AG10803 (cell line): ENCODE measurements around the gene MYO1H.

Experiments
- DNase-seq: peaks from one replicate; pipeline ENCODE4 v3.0.0; 2010; ENCODE audit warnings: low read depth
- H3K4me3 ChIP-seq: 2 replicates; pipeline ENCODE4 v1.5.1; 2011; ENCODE audit warnings: mild to moderate bottlenecking, low read length, control low read depth
- CTCF ChIP-seq: conservative IDR thresholded peaks from 2 replicates; pipeline ENCODE4 v1.5.1; 2011; ENCODE audit warnings: mild to moderate bottlenecking, low read length, control low read depth, inconsistent platforms

The MYO1H gene

GRCh38 chr12:109449845-109450532 lies 102.3 kb downstream of the MYO1H start:
- no peak overlapping the region for H3K4me3 ChIP-seq
- no peak for TF ChIP-seq CTCF
- DNase-seq = no peak

DNA sequence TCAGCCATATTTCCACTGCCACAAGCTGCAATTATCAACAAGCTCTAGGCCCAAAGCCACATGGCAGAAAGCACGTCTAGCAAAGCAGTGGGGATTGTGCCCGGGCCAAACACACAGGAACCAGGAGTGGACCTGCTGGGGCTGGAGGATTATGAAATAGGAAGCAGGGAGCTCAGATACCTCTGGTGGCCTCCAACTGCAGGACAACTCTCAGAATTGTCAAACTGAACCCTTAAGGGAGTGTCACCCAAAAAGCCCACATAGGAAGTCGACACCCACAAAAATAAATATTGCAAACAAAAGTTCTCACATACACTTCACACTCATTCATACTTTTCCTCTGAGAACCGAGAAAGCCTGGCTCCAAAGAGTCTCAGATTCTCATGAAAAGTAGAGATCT lies 103.3 kb downstream of the MYO1H start:
- DNase-seq = no peak
- no peak for TF ChIP-seq CTCF

DNA sequence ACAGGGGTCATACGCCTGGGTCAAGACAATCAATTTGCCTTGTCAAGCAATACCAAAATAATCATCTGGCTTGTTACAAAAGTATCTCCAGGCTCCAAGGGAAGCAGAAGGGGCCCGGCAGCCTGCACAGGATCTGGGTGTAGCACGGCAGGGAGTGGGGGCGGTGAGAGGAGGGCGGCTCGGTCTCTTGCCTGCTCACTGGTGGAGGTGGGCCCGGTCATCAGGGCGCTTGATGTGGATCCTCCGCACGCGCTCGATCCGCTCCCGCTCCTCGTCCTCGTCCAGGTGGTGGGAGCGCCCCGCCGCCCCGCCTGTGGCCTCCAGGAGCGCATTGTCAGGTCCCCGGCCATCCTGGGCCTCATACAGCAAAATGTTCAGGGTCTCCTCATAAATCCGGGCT lies 103.7 kb downstream of the MYO1H start:
- no peak for TF ChIP-seq CTCF
- no peak for DNase-seq

More for the DNA sequence above, 103.3 kb downstream of the MYO1H start:
- H3K4me3 ChIP-seq = no peak overlapping the region

GRCh38 chr12:109452489-109452888 lies 104.8 kb downstream of the MYO1H start:
- DNase-seq = no peak
- no peak overlapping the region for H3K4me3 ChIP-seq
- no peak for TF ChIP-seq CTCF

More for the DNA sequence above, 103.7 kb downstream of the MYO1H start:
- H3K4me3 ChIP-seq = no peak overlapping the region

- no peak for DNase-seq
- no peak overlapping the region for H3K4me3 ChIP-seq
- no peak for TF ChIP-seq CTCF
Measured at GRCh38 chr12:109455706-109456105, 108.0 kb downstream of the MYO1H start.

DNA sequence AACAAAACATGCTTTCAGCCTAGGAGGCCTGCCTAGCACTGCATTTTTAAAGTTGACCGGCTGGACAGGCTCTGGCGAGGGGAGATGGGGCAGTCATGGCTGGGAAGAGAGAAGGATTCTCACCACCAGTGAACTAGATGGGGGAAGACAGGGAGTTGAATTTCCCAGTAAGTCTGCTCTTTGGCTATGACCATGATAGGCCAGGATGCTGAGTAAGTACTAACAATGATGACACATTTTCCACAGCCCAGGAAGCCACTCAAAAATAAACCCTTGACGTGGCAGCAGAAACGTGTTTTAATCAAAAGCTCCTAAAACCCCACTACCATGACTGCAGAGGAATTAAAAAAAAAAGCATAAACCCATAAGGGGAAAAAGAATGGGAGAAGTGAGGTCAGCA lies 110.4 kb downstream of the MYO1H start:
- DNase-seq = peak; percentile 76
- no peak overlapping the region for H3K4me3 ChIP-seq
- no peak for TF ChIP-seq CTCF

DNA sequence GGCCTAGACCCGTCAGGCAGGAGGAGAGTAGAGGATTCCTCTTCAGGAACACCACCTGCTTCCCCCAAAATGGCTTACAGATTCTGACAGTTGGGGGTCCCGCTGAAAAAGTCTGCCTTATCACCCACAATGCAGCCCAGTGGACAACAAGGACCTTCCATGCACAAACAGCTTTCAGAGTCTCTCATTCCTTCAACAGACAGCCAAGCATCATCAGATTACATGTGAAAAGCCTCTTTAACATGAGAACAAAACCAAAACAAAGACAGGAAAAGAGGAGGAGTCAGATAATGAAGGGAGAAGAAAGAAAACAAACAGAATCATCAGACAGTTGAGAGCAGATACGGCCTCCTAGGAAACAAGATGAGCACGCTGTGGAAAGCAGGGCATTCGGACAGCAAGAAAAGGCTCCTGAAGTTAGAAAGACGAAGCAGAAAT lies 111.1 kb downstream of the MYO1H start:
- no peak overlapping the region for H3K4me3 ChIP-seq
- DNase-seq = peak; percentile 46
- TF ChIP-seq CTCF = no peak
